K562 (cell line): ENCODE results near the gene SSBP2. TPM values are rescaled to one million over a fixed set of nuclear protein-coding genes. Genes with fewer than 3 reads are reported as not detected.

Experiments
- ATAC-seq: fragments of 200-7000 bp; cut with Tn5 transposase; 3 replicates; pipeline ENCODE4 v1.9.1; 2020; ENCODE audit warnings: moderate library complexity
- BruUV-seq: library from RNA; stranded (reverse); fragments of 400-500 nt; replicated peaks from 2 replicates; lab custom pipeline; 2021; lab: Mats Ljungman, UMichigan
- CTCF ChIA-PET: fragments of 300-600 bp; formaldehyde crosslinking; extraction: SDS; loops from one replicate; lab custom pipeline; 2021; ENCODE audit warnings: low intra/inter-chr PET ratio; lab: Yijun Ruan, JAX
- POLR2A ChIA-PET: fragments of 300-600, 350-650 bp; sonication (Branson Sonifier 250); formaldehyde crosslinking; extraction: SDS; loops from one replicate; lab custom pipeline; 2021; ENCODE audit warnings: antibody characterized with exemption, inconsistent platforms; lab: Yijun Ruan, JAX
- DNase-seq, 4 experiments: peaks; one replicate each; pipeline versions ENCODE4 v3.0.0 to v3.0.0-alpha.2; 2011 to 2018; ENCODE audit warnings: low spot score in 3 of 4, mixed read lengths in 3 of 4; ENCODE audit errors: extremely low read depth in 1 of 4
- FAIRE-seq: peaks from 2 replicates; lab custom pipeline; 2011; peaks lifted over from hg19 to GRCh38; lab: Jason Lieb, UNC
- H2AFZ ChIP-seq: 2 replicates; pipeline ENCODE4 v1.6.0; 2011; ENCODE audit warnings: low read depth, low read length, control low read depth, inconsistent platforms
- H3K27ac ChIP-seq: fragments of 200-600 bp; 3 replicates; pipeline ENCODE4 v1.8.0; 2011; ENCODE audit warnings: low read depth, mild to moderate bottlenecking, control low read depth, inconsistent platforms, low read length, moderate library complexity, mixed read lengths; ENCODE audit errors: extremely low read depth
- H3K27me3 ChIP-seq, 2 experiments: fragments of 300-600 bp in 1 of 2; 2 replicates in 1 of 2; 3 replicates in 1 of 2; pipeline versions ENCODE4 v1.6.0 to v1.8.0; 2011; ENCODE audit warnings: inconsistent platforms in 2 of 2, low read length in 2 of 2, mild to moderate bottlenecking in 1 of 2, mixed read lengths in 1 of 2, moderate library complexity in 1 of 2; ENCODE audit not compliant: control insufficient read depth in 2 of 2, insufficient read depth in 2 of 2
- H3K36me3 ChIP-seq: fragments of 300-600 bp; 3 replicates; pipeline ENCODE4 v1.8.0; 2011; ENCODE audit warnings: mild to moderate bottlenecking, low read length, inconsistent platforms; ENCODE audit not compliant: control insufficient read depth, insufficient read depth
- H3K4me1 ChIP-seq, 2 experiments: fragments of 200-600 bp in 1 of 2; replicated peaks in 1 of 2; 2 replicates in 1 of 2; 3 replicates in 1 of 2; pipeline versions ENCODE4 v1.5.1 to v1.8.0; 2011; ENCODE audit warnings: inconsistent platforms in 2 of 2, low read length in 2 of 2, mild to moderate bottlenecking in 1 of 2, mixed read lengths in 1 of 2, moderate library complexity in 1 of 2; ENCODE audit not compliant: control insufficient read depth in 2 of 2, insufficient read depth in 2 of 2
- H3K4me2 ChIP-seq: 2 replicates; pipeline ENCODE4 v1.6.1; 2011; ENCODE audit warnings: low read length, control low read depth, inconsistent platforms, mixed read lengths; ENCODE audit not compliant: insufficient read depth
- H3K4me3 ChIP-seq: fragments of 200-600 bp; sonication (generic), shearing (Covaris generic); 2 replicates; pipeline ENCODE4 v1.5.1; 2016; ENCODE audit warnings: control low read depth, inconsistent platforms
- H3K79me2 ChIP-seq: fragments of 200-600 bp; 3 replicates; pipeline ENCODE4 v1.8.0; 2011; ENCODE audit warnings: low read length, inconsistent platforms; ENCODE audit not compliant: control insufficient read depth, insufficient read depth
- H3K9ac ChIP-seq, 2 experiments: 2 replicates each; pipeline versions ENCODE4 v1.6.0 to v1.6.1; 2011; ENCODE audit warnings: low read depth in 2 of 2, low read length in 2 of 2, control low read depth in 1 of 2, inconsistent platforms in 1 of 2, mild to moderate bottlenecking in 1 of 2, mixed read lengths in 1 of 2; ENCODE audit not compliant: insufficient read depth in 1 of 2
- H3K9me1 ChIP-seq: one replicate; pipeline ENCODE4 v1.6.0; 2011; ENCODE audit warnings: inconsistent platforms, mild to moderate bottlenecking, low read length, moderate library complexity; ENCODE audit not compliant: control insufficient read depth, insufficient read depth
- H3K9me3 ChIP-seq: replicated peaks from 2 replicates; pipeline ENCODE4 v1.5.1; 2011; ENCODE audit warnings: low read depth, low read length, inconsistent platforms; ENCODE audit not compliant: control insufficient read depth, insufficient read depth
- H4K20me1 ChIP-seq: replicated peaks from 2 replicates; pipeline ENCODE4 v1.6.1; 2011; ENCODE audit warnings: low read length, inconsistent platforms, mixed read lengths; ENCODE audit not compliant: control insufficient read depth, insufficient read depth
- BMI1 ChIP-seq: fragments of 150-350 bp; IDR thresholded peaks from 2 replicates; pipeline ENCODE4 v1.6.1; 2014; ENCODE audit warnings: low read length
- COPS2 ChIP-seq: fragments of 450-650 bp; conservative IDR thresholded peaks from 2 replicates; pipeline ENCODE4 v1.6.1; 2016; ENCODE audit warnings: mild to moderate bottlenecking, moderate library complexity
- DNMT1 ChIP-seq: fragments of 450-650 bp; IDR thresholded peaks from 2 replicates; pipeline ENCODE4 v1.6.1; 2016; ENCODE audit warnings: antibody characterized with exemption, mild to moderate bottlenecking
- ELF4 ChIP-seq: fragments of 450-650 bp; formaldehyde crosslinking; IDR thresholded peaks from 2 replicates; pipeline ENCODE4 v1.4.0; 2022; ENCODE audit warnings: missing genetic modification characterization
- HEY1 ChIP-seq: fragments of 250-450 bp; sonication (Bioruptor Pico); IDR thresholded peaks from 2 replicates; pipeline ENCODE4 v1.5.0; 2020; ENCODE audit warnings: mild to moderate bottlenecking, moderate library complexity, borderline replicate concordance
- HNRNPH1 ChIP-seq: fragments of 200-400 bp; formaldehyde crosslinking; optimal IDR thresholded peaks from 2 replicates; pipeline ENCODE3; 2017; ENCODE audit warnings: low read depth, mild to moderate bottlenecking, low read length, moderate library complexity
- JUN ChIP-seq, 2 experiments: sonication (generic) in 1 of 2; formaldehyde crosslinking in 1 of 2; IDR thresholded peaks; 2 replicates each; pipeline versions ENCODE4 v1.6.1 to v1.8.0; 2012 to 2022; ENCODE audit warnings: borderline replicate concordance in 2 of 2, mild to moderate bottlenecking in 2 of 2, improper control_type of control experiment in 1 of 2, low read depth in 1 of 2, low read length in 1 of 2, missing genetic modification reagents in 1 of 2
- MCM7 ChIP-seq, 2 experiments: fragments of 450-650 bp; IDR thresholded peaks; 2 replicates each; pipeline ENCODE4 v1.6.1; 2016 to 2018
- MEF2A ChIP-seq: IDR thresholded peaks from 2 replicates; pipeline ENCODE4 v1.6.1; 2011; ENCODE audit warnings: low read depth, mild to moderate bottlenecking, low read length, moderate library complexity; ENCODE audit not compliant: control insufficient read depth
- MIER1 ChIP-seq: fragments of 450-650 bp; IDR thresholded peaks from 2 replicates; pipeline ENCODE4 v1.6.1; 2016; ENCODE audit warnings: antibody characterized with exemption, mild to moderate bottlenecking, low read depth
- NFYB ChIP-seq: IDR thresholded peaks from 2 replicates; pipeline ENCODE4 v1.6.1; 2011; ENCODE audit warnings: mild to moderate bottlenecking, moderate library complexity; ENCODE audit not compliant: insufficient read length; ENCODE audit errors: extremely low read depth
- NR2C2 ChIP-seq, 2 experiments: fragments of 200-800 bp in 1 of 2; sonication (Bioruptor generic) in 1 of 2; sonication (generic) in 1 of 2; formaldehyde crosslinking in 1 of 2; IDR thresholded peaks; 2 replicates each; pipeline versions ENCODE4 v1.6.1 to v1.8.0; 2016 to 2022; ENCODE audit warnings: mild to moderate bottlenecking in 1 of 2, missing compliant biosample characterization in 1 of 2, missing genetic modification characterization in 1 of 2, missing genetic modification reagents in 1 of 2
- RBM15 ChIP-seq: fragments of 200-400 bp; formaldehyde crosslinking; IDR thresholded peaks from 2 replicates; pipeline ENCODE4 v1.6.1; 2018; ENCODE audit warnings: mild to moderate bottlenecking, low read length, moderate library complexity; ENCODE audit not compliant: insufficient read depth
- RBM25 ChIP-seq: fragments of 200-400 bp; formaldehyde crosslinking; IDR thresholded peaks from 2 replicates; pipeline ENCODE4 v1.6.1; 2018; ENCODE audit warnings: low read length, low read depth, moderate library complexity; ENCODE audit not compliant: severe bottlenecking
- RUNX1 ChIP-seq: sonication (generic); IDR thresholded peaks from 2 replicates; pipeline ENCODE4 v1.6.1; 2016; ENCODE audit warnings: antibody characterized with exemption, low read depth
- TBL1XR1 ChIP-seq, 2 experiments: IDR thresholded peaks; 2 replicates each; pipeline ENCODE4 v1.6.1; 2012; ENCODE audit warnings: improper control_type of control experiment in 2 of 2, low read length in 2 of 2, mild to moderate bottlenecking in 1 of 2
- TEAD4 ChIP-seq, 2 experiments: sonication (generic) in 1 of 2; formaldehyde crosslinking in 1 of 2; IDR thresholded peaks; 2 replicates each; pipeline versions ENCODE4 v1.6.1 to v1.8.0; 2012 to 2022; ENCODE audit warnings: borderline replicate concordance in 1 of 2, inconsistent platforms in 1 of 2, low read length in 1 of 2, mild to moderate bottlenecking in 1 of 2, missing genetic modification reagents in 1 of 2
- ZNF165 ChIP-seq: fragments of 250-450 bp; sonication (Bioruptor Pico); IDR thresholded peaks from 2 replicates; pipeline ENCODE4 v1.4.0; 2020; ENCODE audit warnings: borderline replicate concordance
- WGBS: fragments of 100-300 bp; shearing (Covaris generic); methylation state at CpG from one replicate; pipeline ENCODE4 v1.1.6; 2016; ENCODE audit warnings: low coverage, mixed read lengths; ENCODE audit not compliant: insufficient coverage; ENCODE audit errors: missing lambda C conversion rate; 5-methylcytosine and 5-hydroxymethylcytosine counted together
- in situ Hi-C: fragments of 300-500 bp; cut with MboI; formaldehyde crosslinking; loops from 4 replicates; pipeline ENCODE4 v1.15.0; 2018; ENCODE audit warnings: inconsistent platforms, mixed read lengths
- intact Hi-C: fragments of 100-400 bp; cut with micrococcal nuclease; formaldehyde crosslinking; loops from 2 replicates; pipeline ENCODE4 v1.14.2; 2022
- polyA plus RNA-seq, 8 experiments: library from polyadenylated mRNA; depleted of rRNA in 4 of 8; stranded (reverse) in 5 of 8; unstranded in 3 of 8; fragments of >200 nt; fragmentation: Nextera tagmentation in 2 of 8; fragmentation: Illumina TruSeq in 1 of 8; extraction: Ambion mirVana in 2 of 8; extraction: Trizol in 1 of 8; gene quantifications; 2 replicates each; pipeline versions ENCODE4 v1.2.1 to v1.2.3, GENCODE V29; 2011 to 2014; ENCODE audit warnings: inconsistent platforms in 1 of 8, missing spikeins in 1 of 8
- total RNA-seq, 7 experiments: library from RNA; depleted of rRNA in 6 of 7; stranded (reverse); fragments of >200 nt in 6 of 7; fragmentation: Illumina TruSeq in 2 of 7; extraction: Trizol in 2 of 7; gene quantifications; 2 replicates each; pipeline versions ENCODE4 v1.2.1 to v1.2.3, GENCODE V29; 2011 to 2021; ENCODE audit warnings: low replicate concordance in 1 of 7
- TF ChIP-seq, protein P1 (sequence below): fragments of 450-650 bp; IDR thresholded peaks from 2 replicates; pipeline ENCODE4 v1.6.1; 2016

Gene SSBP2
- total and polyA plus RNA-seq, 9 of the 15 experiments (the other 6 are each of a cell fraction or from before 2014, with no cell fraction given): 22.3 to 133 (median 42.1) TPM

DNA sequence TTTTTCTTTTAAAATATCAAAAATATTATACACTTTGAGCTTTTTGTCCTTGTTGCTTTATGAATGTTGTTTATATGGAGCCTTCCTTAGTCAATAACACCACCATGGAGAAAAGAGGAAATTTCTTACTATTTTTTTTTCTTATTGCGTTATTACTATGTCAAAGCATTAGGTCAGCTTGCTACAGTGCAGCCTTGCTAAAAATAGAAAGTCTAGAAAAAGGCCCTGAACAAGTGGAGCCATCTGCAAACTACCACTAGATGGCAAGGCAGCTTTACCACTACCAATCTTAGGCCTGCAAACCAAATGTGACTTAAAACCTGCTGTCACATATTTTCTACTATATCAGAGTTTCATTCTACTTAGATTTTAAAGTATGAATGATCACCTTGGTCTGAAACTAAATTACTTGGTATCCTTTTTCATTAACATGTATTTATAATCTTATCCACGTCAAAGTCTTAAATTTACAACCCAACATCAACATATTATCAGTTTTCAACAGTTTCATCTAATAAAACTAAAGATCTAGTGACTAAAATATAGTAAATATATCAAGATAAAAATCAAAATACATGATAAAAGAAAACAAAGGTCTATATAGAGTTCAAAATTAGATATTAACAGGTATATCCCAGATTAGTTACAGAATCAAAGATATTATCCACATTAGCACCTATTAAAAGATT is 243.9 kb downstream of the SSBP2 start:
- DNase-seq: peak; percentile 30 to 83 (median 61)
- Histone ChIP-seq H3K4me2 (no peak overlapping the region), H3K4me3 (no peak overlapping the region), H3K4me1 (peaks cover 0 to 9% of the 10 kb centered on the region in 2 experiments; a peak in 2 of 5 replicates), H3K27me3 (no peaks in the 10 kb centered on the region), H2AFZ (no peak overlapping the region), H4K20me1 (no peaks in the 10 kb centered on the region), H3K79me2 (no peaks in the 10 kb centered on the region), H3K9ac (peak overlapping the region in 1 of 2 experiments; percentile 6; a peak in 1 of 4 replicates), H3K9me3 (no peaks in the 10 kb centered on the region), H3K9me1 (no peaks in the 10 kb centered on the region), H3K36me3 (no peaks in the 10 kb centered on the region), H3K27ac (no peak overlapping the region; the same call in 2 of the 3 replicates)
- in situ Hi-C loops (loop anchor here (5.0 to 25.0 kb wide), 2 partner anchors 345 to 655 kb away; no protein-coding TSS in a partner anchor), intact Hi-C loops (loop anchor here (1.0 to 10.0 kb wide), 6 partner anchors 82 to 718 kb away; partner anchors contain the start of gene SSBP2)
- peak; percentile 100 for ATAC-seq
- WGBS: 41% methylated on average over 2 of the region's 2 CpGs
- FAIRE-seq: peak; percentile 98
- POLR2A ChIA-PET: no interaction called here
- CTCF ChIA-PET: interaction anchor here (0.6 to 1.9 kb wide), 3 partner anchors 660 to 719 kb away, joined by 4 to 9 read pairs (median 6); no protein-coding TSS in a partner anchor
- no TSS peak for BruUV-seq
- TF ChIP-seq HNRNPH1 (no peak), COPS2 (no peak), RBM25 (no peak), TBL1XR1 (IDR thresholded peaks at IDR 0.05; ENCODE audit: low read length in 2 of 2) (0 out of 4 replicates have a peak, but pooled peaks of 1 of the 2 experiments have one; percentile 47), NR2C2 (CRISPR knock-in tag; IDR thresholded peaks at IDR 0.05) (no peak), NR2C2 (tag; IDR thresholded peaks at IDR 0.05) (peak; percentile 25; the same call in 1 of the 2 replicates), HEY1 (CRISPR knock-in tag) (no peak), RBM15 (no peak), JUN (IDR thresholded peaks at IDR 0.05; ENCODE audit: borderline replicate concordance, low read depth, low read length) (0 out of 2 replicates have a peak, but pooled peaks have one; percentile 48), JUN (CRISPR knock-in tag; IDR thresholded peaks at IDR 0.05; ENCODE audit: borderline replicate concordance) (no peak), TEAD4 (IDR thresholded peaks at IDR 0.05; ENCODE audit: low read length) (peak; percentile 11; the same call in 1 of the 2 replicates), TEAD4 (CRISPR knock-in tag; IDR thresholded peaks at IDR 0.05; ENCODE audit: borderline replicate concordance) (no peak), RUNX1 (no peak), MEF2A (peak; percentile 99), MCM7 (IDR thresholded peaks at IDR 0.05) (no peak), MIER1 (no peak), BMI1 (no peak), NFYB (no peak), ZNF165 (CRISPR knock-in tag) (no peak), DNMT1 (no peak), ELF4 (CRISPR knock-in tag) (no peak)
- TF ChIP-seq, protein P1, sequence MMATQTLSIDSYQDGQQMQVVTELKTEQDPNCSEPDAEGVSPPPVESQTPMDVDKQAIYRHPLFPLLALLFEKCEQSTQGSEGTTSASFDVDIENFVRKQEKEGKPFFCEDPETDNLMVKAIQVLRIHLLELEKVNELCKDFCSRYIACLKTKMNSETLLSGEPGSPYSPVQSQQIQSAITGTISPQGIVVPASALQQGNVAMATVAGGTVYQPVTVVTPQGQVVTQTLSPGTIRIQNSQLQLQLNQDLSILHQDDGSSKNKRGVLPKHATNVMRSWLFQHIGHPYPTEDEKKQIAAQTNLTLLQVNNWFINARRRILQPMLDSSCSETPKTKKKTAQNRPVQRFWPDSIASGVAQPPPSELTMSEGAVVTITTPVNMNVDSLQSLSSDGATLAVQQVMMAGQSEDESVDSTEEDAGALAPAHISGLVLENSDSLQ: no peak
